ENCODE results near the gene ERO1B. TPM values are rescaled to one million over a fixed set of nuclear protein-coding genes. Genes with fewer than 3 reads are reported as not detected.
A peak's percentile ranks its signal among the peaks of the same experiment; 100 is the strongest.

Gene ERO1B
- total RNA-seq, 1 donor from 2014 or later, result 27.3 TPM

DNA sequence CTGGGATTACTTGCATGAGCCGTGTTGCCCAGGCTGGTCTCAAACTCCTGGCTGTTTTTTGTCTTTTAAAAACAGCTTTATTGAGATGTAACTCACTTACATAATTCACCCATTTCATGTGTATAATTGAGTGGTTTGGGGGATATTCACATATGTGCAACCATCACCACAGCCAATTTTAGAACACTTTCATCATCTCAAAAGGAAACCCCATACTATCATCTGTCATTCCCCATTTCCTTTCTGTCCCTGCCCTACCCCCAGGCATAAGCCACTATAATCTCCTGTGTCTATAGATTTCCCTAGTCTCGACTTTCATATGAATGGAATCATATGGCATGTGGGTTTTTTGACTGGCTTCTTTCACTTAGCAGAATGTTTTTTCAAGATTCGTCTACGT, 96.1 kb downstream of the ERO1B start:
- no peak for DNase-seq

DNA sequence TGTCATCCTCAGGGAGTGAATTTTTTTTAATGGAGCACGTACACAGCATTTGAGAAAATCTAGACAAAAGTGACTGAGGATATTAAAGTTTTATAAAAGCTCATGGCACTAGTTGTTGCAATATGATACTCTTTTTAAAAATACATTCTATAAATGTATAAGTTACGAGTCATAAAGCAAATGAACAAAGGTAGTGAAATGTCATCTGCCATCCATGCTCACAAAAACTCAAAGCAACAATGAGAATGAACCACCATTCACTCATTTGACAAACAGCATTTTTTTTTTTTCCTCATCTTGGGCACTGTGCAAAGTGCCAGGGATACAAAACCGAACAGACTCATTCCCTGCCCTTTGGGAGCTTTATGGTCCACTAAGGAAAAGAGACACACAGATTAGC, 100.7 kb downstream of the ERO1B start:
- DNase-seq, result no peak

GRCh38 chr1:236179634-236180033, 102.1 kb downstream of the ERO1B start:
- no peak for DNase-seq

DNA sequence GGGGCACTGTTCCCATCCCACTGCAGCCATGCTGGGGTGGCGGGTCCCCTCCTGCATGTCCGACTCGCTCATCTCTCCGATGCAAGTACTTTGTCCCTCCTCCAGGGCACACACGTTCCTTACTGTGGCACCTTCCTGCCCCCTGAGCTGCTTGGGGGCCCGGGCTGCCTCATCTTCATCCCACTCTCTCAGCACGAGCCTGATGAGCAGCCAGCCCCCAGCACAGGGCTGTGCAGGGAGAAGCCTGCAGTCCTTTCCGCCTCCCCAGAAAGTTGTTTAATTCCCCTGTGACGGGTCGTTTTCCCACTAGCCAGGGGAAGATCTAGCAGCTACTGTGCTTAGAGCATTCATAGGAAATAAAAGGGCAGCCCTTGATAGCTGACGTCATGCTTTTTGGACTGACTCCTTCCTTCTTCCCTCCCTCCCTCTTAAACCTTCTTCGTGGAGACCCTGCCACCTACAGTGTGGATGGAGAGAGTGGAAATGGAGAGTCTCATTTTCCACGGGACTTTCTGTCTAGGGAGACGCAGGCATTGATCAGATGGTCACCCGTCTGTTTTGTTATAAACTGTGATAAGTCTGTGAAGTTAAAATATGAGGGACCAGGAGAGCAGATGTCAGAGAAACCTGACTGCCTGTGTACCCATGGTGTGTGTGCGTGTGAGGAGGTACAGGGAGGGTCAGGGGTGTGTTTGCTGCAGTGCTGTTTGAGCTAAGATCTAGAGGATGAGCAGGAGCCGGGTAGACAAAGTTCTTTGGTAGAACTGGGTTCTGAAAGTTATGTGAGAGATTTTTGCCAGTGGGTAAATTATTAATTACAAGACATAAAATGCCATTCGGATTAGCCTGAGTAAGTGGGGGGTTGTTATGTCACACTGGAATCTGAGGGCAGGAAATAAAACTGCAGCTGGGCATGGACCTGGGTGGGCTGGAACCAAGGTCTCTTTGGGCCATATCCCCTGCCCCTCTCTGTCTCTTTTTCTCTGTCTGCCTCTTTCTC, 105.1 kb downstream of the ERO1B start:
- no peak for DNase-seq

DNA sequence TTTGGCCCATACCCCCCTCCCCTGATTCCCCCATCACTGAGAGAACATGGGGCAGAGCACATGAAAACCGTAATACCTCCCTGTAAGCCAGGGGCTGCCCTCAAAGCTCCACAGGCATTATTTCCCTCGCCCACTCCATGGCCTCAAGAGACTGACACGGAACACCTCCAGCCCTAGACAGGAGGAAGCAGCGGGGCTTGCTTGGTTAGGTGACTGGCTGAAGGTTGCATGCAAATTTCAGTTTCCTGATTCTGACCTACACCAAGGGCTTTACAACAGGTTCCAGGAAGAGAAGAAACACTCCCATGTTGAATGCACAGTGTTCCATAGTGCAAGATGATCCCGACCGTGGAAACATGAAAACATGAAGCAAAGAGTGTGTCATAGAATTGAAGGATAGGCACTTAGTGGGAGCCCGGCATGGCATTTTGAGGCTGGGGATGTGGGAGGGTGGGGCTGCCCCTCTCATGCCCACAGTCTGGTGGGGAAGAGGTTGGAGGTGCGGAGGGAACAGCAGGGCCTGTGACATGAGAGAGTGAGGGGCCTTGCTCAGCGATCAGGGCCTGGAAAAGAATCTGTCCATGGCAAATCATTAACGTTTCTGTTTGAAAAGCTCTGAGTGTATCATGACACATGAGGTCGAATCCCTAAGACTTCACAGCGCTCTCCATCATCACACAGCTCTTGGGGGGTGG, 106.0 kb downstream of the ERO1B start:
- no peak for DNase-seq

DNA sequence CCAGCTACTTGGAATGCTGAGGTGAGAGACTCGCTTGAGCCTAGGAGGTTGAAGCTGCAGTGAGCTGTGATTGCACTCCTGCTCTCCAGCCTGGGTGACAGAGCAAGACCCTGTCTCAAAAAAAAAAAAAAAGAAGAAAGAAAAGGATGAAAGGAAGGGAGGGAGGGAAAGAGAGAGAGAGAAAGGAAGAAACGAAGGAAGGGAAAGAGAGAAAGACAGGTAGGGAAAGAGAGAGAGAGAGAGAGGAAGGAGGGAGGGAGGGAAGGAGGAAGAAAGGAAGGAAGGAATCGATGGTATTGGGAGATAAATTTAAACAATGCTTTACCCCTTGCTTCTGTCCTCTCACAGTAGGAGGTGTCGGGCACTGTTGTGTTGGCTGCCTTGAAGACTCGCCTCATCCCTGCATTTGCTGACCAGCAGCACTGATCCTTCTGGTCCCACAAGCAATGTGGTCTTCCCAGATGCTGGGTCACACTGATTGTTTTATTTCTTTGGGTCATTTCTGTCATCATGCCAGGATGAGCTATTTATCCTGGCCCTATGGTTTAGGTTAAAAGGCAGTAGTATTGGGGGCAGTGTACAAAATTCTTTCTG, 108.5 kb downstream of the ERO1B start:
- no peak for DNase-seq

DNA sequence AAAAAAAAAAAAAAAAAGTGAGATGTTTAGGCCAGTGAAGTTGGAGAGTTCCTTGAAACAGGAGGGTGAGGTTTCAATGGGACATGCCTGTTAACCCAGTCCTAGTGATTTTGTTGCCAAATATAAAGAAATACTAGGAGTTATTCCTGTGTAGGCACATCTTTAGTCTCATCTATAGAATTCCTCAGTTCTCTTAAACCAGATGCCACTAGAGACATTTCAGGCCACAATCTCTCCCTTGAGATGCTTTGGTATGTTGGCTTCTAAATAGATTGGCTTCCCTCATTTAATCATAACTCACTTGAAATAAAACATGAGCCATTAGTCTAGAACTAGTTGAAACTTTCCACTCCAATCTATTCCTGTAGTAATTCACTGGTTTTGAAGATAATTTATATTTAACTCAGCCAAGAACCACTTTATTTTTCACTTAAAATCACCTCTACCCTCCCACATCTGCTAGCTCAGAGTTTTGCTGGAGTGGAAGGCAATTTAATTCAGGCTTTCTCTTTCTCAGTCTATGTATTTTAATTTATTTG, 109.6 kb downstream of the ERO1B start:
- no peak for DNase-seq

GRCh38 chr1:236168716-236169429, 112.9 kb downstream of the ERO1B start:
- DNase-seq, result no peak

- no peak for DNase-seq
Measured at GRCh38 chr1:236167578-236167977, 114.2 kb downstream of the ERO1B start.

GRCh38 chr1:236167154-236167553, 114.6 kb downstream of the ERO1B start:
- DNase-seq, result no peak

GRCh38 chr1:236166041-236166440, 115.7 kb downstream of the ERO1B start:
- no peak for DNase-seq

Small RNA genes lying within 50 kb of the gene (small RNA-seq; reads per million reads assigned to genes)
- gene RNU2-70P, result 8.2 reads per million, percentile 91 among the genes with 10 or more reads in this experiment

Other genes with a start within 250 kb of the ERO1B start
- gene NID1, start 216.9 kb downstream of the ERO1B start, total RNA-seq, result 17.6 TPM
- gene GPR137B, start 139.4 kb downstream of the ERO1B start, total RNA-seq, result 52.4 TPM
- gene EDARADD, start 112.3 kb upstream of the ERO1B start, total RNA-seq, result 6.1 TPM
- gene LGALS8, start 242.0 kb upstream of the ERO1B start, total RNA-seq, result 203 TPM

Data from occipital lobe (tissue), 3 donors.